GM18499 (cell line): ENCODE results near the gene CYB5R4.
A peak's percentile ranks its signal among the peaks of the same experiment; 100 is the strongest.

Source experiments
- ATAC-seq: cut with Tn5 transposase; IDR thresholded peaks from one replicate; pipeline ENCODE4 v1.9.1; 2021; ENCODE audit warnings: moderate number of reproducible peaks; ENCODE audit not compliant: insufficient read depth, unreplicated experiment

The CYB5R4 gene

GRCh38 chr6:83859410-83860358, at the start of gene CYB5R4:
TSS of gene CYB5R4 (plus strand) at chr6:83859689. CDS start at chr6:83859783, 94 bp downstream.
- peak; percentile 87 for ATAC-seq

- ATAC-seq, result no peak
Measured at GRCh38 chr6:83812595-83812994, 46.9 kb upstream of the CYB5R4 start.

GRCh38 chr6:83815631-83816272, 43.7 kb upstream of the CYB5R4 start:
- no peak for ATAC-seq

GRCh38 chr6:83822629-83823169, 36.8 kb upstream of the CYB5R4 start:
- no peak for ATAC-seq

GRCh38 chr6:83824388-83824801, 35.1 kb upstream of the CYB5R4 start:
- no peak for ATAC-seq

GRCh38 chr6:83824831-83825230, 34.7 kb upstream of the CYB5R4 start:
- no peak for ATAC-seq

GRCh38 chr6:83827050-83827449, 32.4 kb upstream of the CYB5R4 start:
- no peak for ATAC-seq

GRCh38 chr6:83838727-83839126, 20.8 kb upstream of the CYB5R4 start:
- ATAC-seq, result no peak

GRCh38 chr6:83844170-83844569, 15.3 kb upstream of the CYB5R4 start:
- ATAC-seq, result no peak

GRCh38 chr6:83846291-83846690, 13.2 kb upstream of the CYB5R4 start:
- no peak for ATAC-seq

- peak; percentile 97 for ATAC-seq
Measured at GRCh38 chr6:83847179-83847578, 12.3 kb upstream of the CYB5R4 start.

- ATAC-seq, result no peak
Measured at GRCh38 chr6:83849127-83849526, 10.4 kb upstream of the CYB5R4 start.

GRCh38 chr6:83849610-83850009, 9.9 kb upstream of the CYB5R4 start:
- no peak for ATAC-seq

GRCh38 chr6:83852528-83853177, 6.8 kb upstream of the CYB5R4 start:
- no peak for ATAC-seq

- ATAC-seq, result no peak
Measured at GRCh38 chr6:83853178-83854000, 6.1 kb upstream of the CYB5R4 start, which contains the start of gene RIPPLY2. TSS of gene RIPPLY2 (plus strand) at chr6:83853360. CDS start at chr6:83853417, 57 bp downstream.

GRCh38 chr6:83854001-83854501, 5.4 kb upstream of the CYB5R4 start:
- ATAC-seq, result no peak

- ATAC-seq, result no peak
Measured at GRCh38 chr6:83854766-83855165, 4.7 kb upstream of the CYB5R4 start.

GRCh38 chr6:83860359-83860755, 868 bp downstream of the CYB5R4 start:
- ATAC-seq, result peak; percentile 7

GRCh38 chr6:83860782-83861495, 1.4 kb downstream of the CYB5R4 start:
- no peak for ATAC-seq
